NOMO-1 treated with dmso at 0.1 percent for 144 hours (cell line): ENCODE results near the gene FCRLA.
A peak's percentile ranks its signal among the peaks of the same experiment; 100 is the strongest.

Experiments used
- DNase-seq: peaks from one replicate; lab custom pipeline; 2025; ENCODE audit not compliant: unreplicated experiment; lab: John Stamatoyannopoulos, UW

FCRLA gene

GRCh38 chr1:161730050-161730564, 23.1 kb downstream of the FCRLA start:
- peak; percentile 32 for DNase-seq

GRCh38 chr1:161731241-161731640, 24.2 kb downstream of the FCRLA start:
- no peak for DNase-seq

GRCh38 chr1:161731981-161732718, 25.1 kb downstream of the FCRLA start:
- no peak for DNase-seq

- peak; percentile 70 for DNase-seq
Measured at GRCh38 chr1:161733526-161733925, 26.5 kb downstream of the FCRLA start.

- no peak for DNase-seq
Measured at GRCh38 chr1:161735837-161736236, 28.8 kb downstream of the FCRLA start.

- DNase-seq: no peak
Measured at GRCh38 chr1:161736335-161736969, 29.4 kb downstream of the FCRLA start.

GRCh38 chr1:161737625-161738024, 30.6 kb downstream of the FCRLA start:
- DNase-seq: no peak

GRCh38 chr1:161738627-161739287, 31.7 kb downstream of the FCRLA start:
- DNase-seq: peak; percentile 87

- peak; percentile 24 for DNase-seq
Measured at GRCh38 chr1:161739865-161740566, 33.0 kb downstream of the FCRLA start.

GRCh38 chr1:161740921-161741320, 33.9 kb downstream of the FCRLA start:
- DNase-seq: no peak

GRCh38 chr1:161743231-161743630, 36.2 kb downstream of the FCRLA start:
- DNase-seq: no peak

- no peak for DNase-seq
Measured at GRCh38 chr1:161747801-161748200, 40.8 kb downstream of the FCRLA start.

- peak; percentile 94 for DNase-seq
Measured at GRCh38 chr1:161749509-161750407, 42.7 kb downstream of the FCRLA start, which contains the start of gene DUSP12. DUSP12 (plus strand) TSS chr1:161749786; CDS start chr1:161749802, 16 bp downstream.

GRCh38 chr1:161763522-161764098, 56.6 kb downstream of the FCRLA start:
- no peak for DNase-seq
